Measurements from ENCODE around the gene BEST1. TPM values are rescaled to one million over a fixed set of nuclear protein-coding genes. Genes with fewer than 3 reads are reported as not detected.
A peak's percentile ranks its signal among the peaks of the same experiment; 100 is the strongest.
"Not testable (repeated sequence)": the region's sequence is repeated elsewhere in the genome, so short reads cannot be mapped to it uniquely, and the experiment has no call there.

Gene BEST1
- total RNA-seq, 1 donor: 8.0 TPM

DNA sequence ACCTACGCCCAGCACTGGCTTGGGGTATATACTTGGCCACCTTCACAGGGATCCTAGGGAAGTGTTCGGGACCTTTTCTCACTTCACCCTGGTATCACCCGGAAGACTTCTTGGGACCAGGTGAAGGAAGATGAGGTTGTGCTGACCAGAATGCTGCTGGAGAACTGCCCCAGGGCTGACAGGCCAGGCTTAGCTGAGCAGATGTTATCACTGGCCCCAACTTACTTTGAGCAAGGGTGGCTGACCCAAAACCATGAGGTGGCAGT is 12.8 kb downstream of the BEST1 start:
- H3K27ac ChIP-seq (ENCODE audit: low read depth, low read length): peak overlapping the region; percentile 32
- H3K27me3 ChIP-seq (ENCODE audit: insufficient read depth, low read length): no peaks in the 10 kb centered on the region
- H3K79me2 ChIP-seq (ENCODE audit: insufficient read depth, low read length): peaks cover 29% of the 10 kb centered on the region
- H3K4me2 ChIP-seq (ENCODE audit: insufficient read depth, low read length): no peak overlapping the region
- no peaks in the 10 kb centered on the region for H3K9me3 ChIP-seq (ENCODE audit: low read depth, low read length)
- peaks cover 30% of the 10 kb centered on the region for H3K4me1 ChIP-seq (ENCODE audit: insufficient read depth, low read length)
- no peak for DNase-seq (ENCODE audit: insufficient read length, low spot score, missing footprints)
- H2AFZ ChIP-seq (ENCODE audit: low read length): no peak overlapping the region
- no peak overlapping the region for H3K4me3 ChIP-seq (ENCODE audit: insufficient read depth, low read length)
- peaks cover 27% of the 10 kb centered on the region for H3K36me3 ChIP-seq (ENCODE audit: insufficient read depth, low read length)
- no peak for TF ChIP-seq CTCF (IDR thresholded peaks at IDR 0.05; ENCODE audit: extremely low read depth, low read depth, low read length)
- H4K20me1 ChIP-seq (ENCODE audit: insufficient read depth, low read length): peaks cover 39% of the 10 kb centered on the region

DNA sequence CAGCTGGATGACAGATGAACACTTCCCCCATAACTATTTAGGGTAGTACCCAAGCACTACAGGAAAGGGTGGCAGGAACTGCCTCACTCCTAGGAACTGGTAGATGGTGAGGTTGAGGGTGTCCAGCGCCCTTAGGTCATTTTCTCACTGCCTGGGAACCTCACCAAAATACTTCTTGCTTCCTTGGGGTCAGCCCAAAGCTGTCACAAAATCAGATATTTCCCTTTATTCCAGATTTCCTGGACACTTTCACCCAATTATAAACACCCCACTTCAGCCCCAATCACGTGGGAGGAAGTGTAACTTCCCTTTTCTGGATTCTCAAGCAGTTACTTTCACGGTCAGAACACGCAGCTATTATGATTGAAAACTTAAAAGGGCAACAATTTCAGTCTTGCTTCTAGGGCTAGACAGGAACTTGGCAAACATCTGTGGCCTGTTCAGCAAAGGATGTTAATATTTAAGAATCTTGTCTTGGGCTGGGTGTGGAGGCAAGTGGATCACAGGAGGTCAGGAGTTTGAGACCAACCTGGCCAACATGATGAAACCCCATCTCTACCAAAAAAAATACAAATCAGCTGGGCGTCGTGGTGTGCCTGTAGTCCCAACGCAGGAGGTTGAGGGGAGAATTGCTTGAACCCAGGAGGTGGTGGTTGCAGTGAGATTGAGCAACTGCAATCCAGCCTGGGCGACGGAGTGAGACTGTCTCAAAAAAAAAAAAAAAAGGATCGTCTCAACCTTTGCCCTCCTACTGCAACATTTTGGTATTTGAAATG is 13.3 kb downstream of the BEST1 start:
- no peaks in the 10 kb centered on the region for H3K9me3 ChIP-seq (ENCODE audit: low read depth, low read length)
- peaks cover 27% of the 10 kb centered on the region for H3K36me3 ChIP-seq (ENCODE audit: insufficient read depth, low read length)
- H2AFZ ChIP-seq (ENCODE audit: low read length): no peak overlapping the region
- H3K79me2 ChIP-seq (ENCODE audit: insufficient read depth, low read length): peaks cover 34% of the 10 kb centered on the region
- H3K27ac ChIP-seq (ENCODE audit: low read depth, low read length): peak overlapping the region; percentile 32
- peaks cover 39% of the 10 kb centered on the region for H4K20me1 ChIP-seq (ENCODE audit: insufficient read depth, low read length)
- no peak overlapping the region for H3K4me3 ChIP-seq (ENCODE audit: insufficient read depth, low read length)
- no peak for DNase-seq (ENCODE audit: insufficient read length, low spot score, missing footprints)
- peak overlapping the region; percentile 93 for H3K4me2 ChIP-seq (ENCODE audit: insufficient read depth, low read length)
- peaks cover 34% of the 10 kb centered on the region for H3K4me1 ChIP-seq (ENCODE audit: insufficient read depth, low read length)
- TF ChIP-seq CTCF (IDR thresholded peaks at IDR 0.05; ENCODE audit: extremely low read depth, low read depth, low read length): no peak
- no peaks in the 10 kb centered on the region for H3K27me3 ChIP-seq (ENCODE audit: insufficient read depth, low read length)

GRCh38 chr11:61964058-61964665 is 14.0 kb downstream of the BEST1 start:
- peaks cover 38% of the 10 kb centered on the region for H3K4me1 ChIP-seq (ENCODE audit: insufficient read depth, low read length)
- H3K4me3 ChIP-seq (ENCODE audit: insufficient read depth, low read length): peak overlapping the region; percentile 17
- no peak for TF ChIP-seq CTCF (IDR thresholded peaks at IDR 0.05; ENCODE audit: extremely low read depth, low read depth, low read length)
- H3K36me3 ChIP-seq (ENCODE audit: insufficient read depth, low read length): peaks cover 27% of the 10 kb centered on the region
- H4K20me1 ChIP-seq (ENCODE audit: insufficient read depth, low read length): peaks cover 39% of the 10 kb centered on the region
- no peak for DNase-seq (ENCODE audit: insufficient read length, low spot score, missing footprints)
- no peaks in the 10 kb centered on the region for H3K9me3 ChIP-seq (ENCODE audit: low read depth, low read length)
- H2AFZ ChIP-seq (ENCODE audit: low read length): no peak overlapping the region
- no peaks in the 10 kb centered on the region for H3K27me3 ChIP-seq (ENCODE audit: insufficient read depth, low read length)
- peaks cover 39% of the 10 kb centered on the region for H3K79me2 ChIP-seq (ENCODE audit: insufficient read depth, low read length)
- H3K27ac ChIP-seq (ENCODE audit: low read depth, low read length): no peak overlapping the region
- H3K4me2 ChIP-seq (ENCODE audit: insufficient read depth, low read length): peak overlapping the region; percentile 93

DNA sequence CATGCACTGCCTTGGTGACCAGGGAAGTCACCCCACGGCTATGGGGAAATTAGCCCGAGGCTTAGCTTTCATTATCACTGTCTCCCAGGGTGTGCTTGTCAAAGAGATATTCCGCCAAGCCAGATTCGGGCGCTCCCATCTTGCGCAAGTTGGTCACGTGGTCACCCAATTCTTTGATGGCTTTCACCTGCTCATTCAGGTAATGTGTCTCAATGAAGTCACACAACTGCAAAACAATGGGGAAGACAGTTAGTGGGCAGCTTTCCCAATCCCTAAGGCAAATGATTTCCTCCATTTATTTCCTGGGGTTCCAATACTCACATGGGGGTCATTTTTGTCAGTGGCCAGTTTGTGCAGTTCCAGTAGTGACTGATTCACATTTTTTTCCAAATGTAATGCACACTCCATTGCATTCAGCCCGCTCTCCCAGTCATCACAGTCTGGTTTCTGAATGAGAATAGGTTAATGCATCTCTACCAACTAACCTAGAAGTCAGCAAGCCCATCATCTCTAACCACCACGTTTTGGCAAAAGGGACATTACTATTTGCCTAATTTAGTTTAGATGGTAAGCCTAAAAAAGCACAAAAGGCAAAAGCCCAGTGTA is 14.6 kb downstream of the BEST1 start:
- Histone ChIP-seq H3K27ac (ENCODE audit: low read depth, low read length) (peak overlapping the region; percentile 50), H4K20me1 (ENCODE audit: insufficient read depth, low read length) (peaks cover 39% of the 10 kb centered on the region), H3K4me1 (ENCODE audit: insufficient read depth, low read length) (peaks cover 44% of the 10 kb centered on the region), H3K4me2 (ENCODE audit: insufficient read depth, low read length) (peak overlapping the region; percentile 93), H3K79me2 (ENCODE audit: insufficient read depth, low read length) (peaks cover 39% of the 10 kb centered on the region), H3K36me3 (ENCODE audit: insufficient read depth, low read length) (peaks cover 27% of the 10 kb centered on the region), H3K4me3 (ENCODE audit: insufficient read depth, low read length) (peak overlapping the region; percentile 78)
- not testable (repeated sequence) for H3K9me3 ChIP-seq (ENCODE audit: low read depth, low read length); DNase-seq (ENCODE audit: insufficient read length, low spot score, missing footprints); H2AFZ ChIP-seq (ENCODE audit: low read length); H3K27me3 ChIP-seq (ENCODE audit: insufficient read depth, low read length)

Data from osteoblast (primary cell).